ENCODE data around the gene NDUFS7.

DNA sequence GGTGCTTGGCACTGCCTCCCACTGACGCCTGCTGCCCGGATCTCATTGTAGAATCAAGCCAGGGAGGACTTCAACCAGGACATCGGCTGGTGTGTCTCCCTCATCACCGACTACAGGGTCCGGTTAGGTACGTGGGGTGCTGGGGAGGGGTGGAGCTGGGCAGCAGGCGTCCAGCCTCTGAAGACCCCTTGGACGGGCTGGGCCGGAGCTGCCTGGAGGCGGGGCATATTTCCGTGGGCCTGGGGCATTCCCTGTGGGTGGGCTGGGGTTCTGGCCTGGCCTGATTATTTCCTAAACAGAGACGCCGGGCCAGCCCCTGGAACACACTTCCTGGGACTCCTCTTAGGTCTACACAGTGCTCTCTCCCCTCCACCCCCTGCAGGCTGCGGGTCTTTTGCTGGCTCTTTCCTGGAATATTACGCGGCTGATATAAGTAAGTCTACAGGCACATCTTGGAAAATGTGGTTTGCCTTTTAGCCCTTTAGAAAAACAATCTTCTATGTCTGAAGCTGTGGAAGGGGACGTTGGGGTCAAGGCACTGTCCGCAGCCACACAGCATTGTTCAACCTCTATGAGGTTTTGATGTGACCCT lies 14.4 kb upstream of the NDUFS7 start:
- TF ChIP-seq, protein P1, sequence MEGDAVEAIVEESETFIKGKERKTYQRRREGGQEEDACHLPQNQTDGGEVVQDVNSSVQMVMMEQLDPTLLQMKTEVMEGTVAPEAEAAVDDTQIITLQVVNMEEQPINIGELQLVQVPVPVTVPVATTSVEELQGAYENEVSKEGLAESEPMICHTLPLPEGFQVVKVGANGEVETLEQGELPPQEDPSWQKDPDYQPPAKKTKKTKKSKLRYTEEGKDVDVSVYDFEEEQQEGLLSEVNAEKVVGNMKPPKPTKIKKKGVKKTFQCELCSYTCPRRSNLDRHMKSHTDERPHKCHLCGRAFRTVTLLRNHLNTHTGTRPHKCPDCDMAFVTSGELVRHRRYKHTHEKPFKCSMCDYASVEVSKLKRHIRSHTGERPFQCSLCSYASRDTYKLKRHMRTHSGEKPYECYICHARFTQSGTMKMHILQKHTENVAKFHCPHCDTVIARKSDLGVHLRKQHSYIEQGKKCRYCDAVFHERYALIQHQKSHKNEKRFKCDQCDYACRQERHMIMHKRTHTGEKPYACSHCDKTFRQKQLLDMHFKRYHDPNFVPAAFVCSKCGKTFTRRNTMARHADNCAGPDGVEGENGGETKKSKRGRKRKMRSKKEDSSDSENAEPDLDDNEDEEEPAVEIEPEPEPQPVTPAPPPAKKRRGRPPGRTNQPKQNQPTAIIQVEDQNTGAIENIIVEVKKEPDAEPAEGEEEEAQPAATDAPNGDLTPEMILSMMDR (IDR thresholded peaks at IDR 0.05) = no peak
- TF ChIP-seq POLR2A (IDR thresholded peaks at IDR 0.05) = no peak
